SH-SY5Y (cell line): ENCODE data around the gene MAPKAPK2.

ENCODE experiments used
- GATA2 ChIP-seq: IDR thresholded peaks from 2 replicates; pipeline ENCODE4 v1.6.1; 2011; ENCODE audit warnings: mild to moderate bottlenecking, low read depth, low read length
- GATA3 ChIP-seq: IDR thresholded peaks from 2 replicates; pipeline ENCODE4 v1.6.1; 2011; ENCODE audit warnings: low read depth, mild to moderate bottlenecking, low read length, moderate library complexity

GRCh38 chr1:206770531-206771337 lies 86.0 kb downstream of the MAPKAPK2 start, which contains the start of gene IL19:
- TF ChIP-seq GATA3, result no peak
- TF ChIP-seq GATA2, result no peak
